Anterior cingulate cortex (tissue), 58 donors: ENCODE results near the gene NCOA4.
"Not testable (repeated sequence)": the region's sequence is repeated elsewhere in the genome, so short reads cannot be mapped to it uniquely, and the experiment has no call there.

Experiments used
- DNase-seq, 58 donors: peaks; one replicate each; lab custom pipeline; 2025; lab: John Stamatoyannopoulos, UW

Gene NCOA4

DNA sequence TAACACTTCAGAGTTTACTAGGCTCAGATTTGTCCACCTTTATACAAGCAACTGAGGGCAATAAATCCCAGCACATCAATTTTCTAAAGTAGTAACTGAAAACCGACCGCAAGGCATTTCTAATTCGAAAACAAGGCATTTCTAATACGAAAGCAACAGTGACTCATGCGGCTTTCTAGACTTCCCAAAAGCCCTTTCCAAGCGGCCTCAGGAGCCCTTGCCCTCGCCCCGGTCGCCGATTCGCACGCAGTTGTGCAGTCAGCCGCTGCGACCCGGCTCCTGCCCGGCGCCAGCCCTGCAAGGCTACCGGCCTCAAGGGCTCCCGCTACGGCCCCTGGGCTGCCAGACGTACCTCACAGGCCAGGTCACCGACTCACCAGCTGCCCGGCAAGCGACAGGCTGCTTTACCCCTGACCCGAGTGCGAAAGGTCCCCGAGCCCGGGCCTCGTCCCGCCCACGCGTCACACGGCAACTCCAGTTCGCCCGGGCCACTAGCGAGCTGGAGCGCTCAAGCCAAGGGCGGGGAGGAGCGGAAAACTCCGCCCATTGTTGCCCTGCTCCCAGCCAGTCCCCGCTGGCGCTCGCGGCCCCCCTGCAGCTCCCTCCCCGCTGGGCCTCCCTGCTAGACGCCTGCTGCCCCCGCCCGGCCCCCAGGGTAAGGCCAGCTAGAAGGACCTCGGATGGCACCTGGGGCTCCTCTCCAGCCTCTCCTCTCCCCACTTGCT, 7.3 kb downstream of the NCOA4 start:
- peak in 55 of 58 donors; percentile 19 to 92 (median 81) for DNase-seq

DNA sequence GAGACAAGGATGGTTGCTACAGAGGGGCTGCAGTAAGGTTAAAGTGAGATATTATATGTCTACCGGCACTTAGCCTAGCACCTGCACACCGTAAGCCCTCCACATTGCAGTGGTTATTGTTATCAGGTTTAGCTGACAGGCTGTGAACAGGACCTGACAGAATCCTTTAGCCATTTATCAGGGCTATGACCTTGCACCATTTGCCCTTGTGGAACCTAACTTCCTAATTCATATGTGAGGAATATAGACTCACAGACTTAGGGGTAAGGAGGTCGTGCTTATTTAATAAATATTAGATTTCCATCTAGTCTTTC, 10.1 kb downstream of the NCOA4 start:
- no peak for DNase-seq

DNA sequence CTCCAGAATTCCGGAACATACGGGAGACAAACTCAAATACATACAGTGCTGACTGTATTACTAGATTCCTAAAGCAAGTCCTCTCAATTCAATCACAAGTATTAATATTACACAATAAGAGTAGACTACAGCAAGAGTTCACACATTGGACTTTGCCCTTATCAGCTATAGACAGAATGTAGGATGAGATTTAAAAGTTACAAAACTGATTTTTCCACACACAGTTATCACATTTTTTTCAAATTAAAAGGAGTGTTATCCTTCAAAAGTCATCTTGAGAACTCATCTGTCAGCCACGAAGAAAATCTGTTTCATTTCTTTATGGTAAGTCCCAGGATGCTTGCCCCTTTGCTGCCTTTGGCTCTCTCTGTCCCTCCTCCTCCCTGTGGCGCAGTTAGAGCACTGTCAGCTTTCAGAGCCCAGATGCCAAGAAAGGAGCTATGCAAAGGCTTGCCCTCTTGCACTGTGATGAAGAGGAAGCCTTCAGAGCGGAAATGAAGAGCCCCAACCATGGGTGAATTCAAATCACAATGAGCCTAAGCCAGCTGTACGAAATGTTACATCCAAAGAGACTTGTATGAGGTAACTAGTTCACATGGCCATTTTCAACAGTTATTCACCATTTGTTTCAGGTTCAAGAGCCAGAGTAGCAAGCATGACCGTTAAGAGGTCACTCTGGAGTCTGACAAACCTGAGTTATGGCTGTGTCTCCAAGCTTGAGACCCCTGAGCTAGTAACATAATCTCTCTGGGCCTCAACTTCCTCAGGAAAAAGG, 10.7 kb downstream of the NCOA4 start:
- peak in 12 of 58 donors; percentile 4 to 18 (median 10) for DNase-seq

DNA sequence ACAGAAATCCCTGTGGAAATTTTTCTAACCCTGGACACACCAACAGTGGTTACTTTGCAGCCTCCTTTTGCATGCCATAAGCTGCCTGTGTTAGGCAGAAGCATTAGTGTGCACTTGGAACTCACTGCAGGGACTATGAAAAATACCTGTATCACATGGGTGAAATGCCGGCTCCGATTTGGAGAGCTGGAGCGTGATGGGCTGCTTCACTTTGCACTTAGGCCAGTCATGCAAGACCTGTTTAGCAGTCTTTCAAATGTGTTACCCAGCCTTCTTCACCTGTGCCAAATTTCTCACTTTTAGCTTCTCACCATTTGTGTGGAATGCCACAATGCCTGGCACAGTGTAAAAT, 11.3 kb downstream of the NCOA4 start:
- no peak for DNase-seq

DNA sequence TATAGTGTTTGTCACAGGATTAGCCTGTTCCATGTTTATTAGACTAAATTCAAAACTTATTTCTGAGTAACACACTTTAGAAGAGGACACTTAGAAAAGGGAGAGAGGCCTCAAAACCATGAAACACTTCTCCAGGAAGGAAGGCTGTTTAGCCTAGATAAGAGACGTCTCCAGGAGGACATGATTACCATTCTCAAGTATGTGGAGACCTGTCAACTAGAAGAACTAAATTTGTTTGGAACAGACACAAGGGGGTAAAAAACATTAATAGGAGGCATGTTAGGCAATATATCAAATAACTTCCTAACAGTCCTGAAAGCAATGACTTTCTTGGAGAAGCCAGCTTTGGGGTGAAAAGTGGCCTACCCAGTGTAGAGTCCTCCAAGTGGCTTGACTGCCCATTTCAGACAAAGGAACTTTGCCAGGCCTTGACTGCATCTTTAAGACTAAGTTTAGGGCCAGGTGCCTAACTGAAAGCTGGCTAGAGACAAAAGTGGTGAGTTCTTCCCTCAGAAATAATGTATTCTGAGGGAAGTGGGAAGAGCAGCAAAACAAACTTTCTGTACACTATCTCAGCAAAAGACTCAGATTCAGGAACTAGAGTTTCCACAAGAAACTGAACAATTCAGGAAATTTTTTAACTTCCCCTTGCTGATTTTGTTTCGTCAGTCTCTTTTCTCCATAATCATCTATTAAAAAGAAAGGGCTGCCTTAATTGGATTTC, 11.8 kb downstream of the NCOA4 start:
- peak in 1 of 58 donors; percentile 4 for DNase-seq

DNA sequence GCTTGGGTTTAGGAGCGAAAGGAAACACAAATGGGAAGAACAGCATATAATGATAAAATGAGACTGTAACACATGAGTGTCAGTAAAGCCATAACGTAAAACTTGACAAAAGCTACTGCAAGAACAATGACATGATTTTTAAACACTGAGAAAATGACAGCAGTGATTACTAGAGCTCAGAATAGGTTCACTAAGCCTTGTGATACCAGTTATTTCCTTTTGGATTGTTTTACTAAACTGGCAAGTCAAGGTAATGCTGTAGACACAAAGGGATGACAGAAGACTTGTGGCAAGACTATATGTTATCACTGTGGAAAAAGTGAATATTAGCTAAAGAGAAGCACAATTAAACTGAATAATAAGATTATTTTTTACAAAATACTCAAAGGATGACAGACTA, 12.7 kb downstream of the NCOA4 start:
- no peak for DNase-seq

DNA sequence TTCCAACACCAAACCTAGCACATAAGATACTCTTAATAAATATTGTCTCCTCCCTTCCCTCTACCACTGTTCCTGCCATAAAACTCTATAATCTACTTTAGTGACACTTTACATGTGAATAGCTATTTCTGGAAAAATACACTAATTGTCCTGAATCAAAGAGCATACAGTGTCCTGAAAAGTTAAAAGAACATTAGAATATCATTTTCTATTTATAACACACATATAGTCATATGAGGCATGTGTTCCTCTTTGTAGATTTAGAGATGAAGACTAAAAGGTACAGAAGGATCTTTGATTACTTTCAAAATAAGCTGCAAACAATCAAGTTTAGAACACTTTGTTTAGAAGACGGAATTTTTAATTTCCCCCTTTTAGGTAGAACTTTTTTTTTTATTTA, 13.6 kb downstream of the NCOA4 start:
- DNase-seq, result no peak

DNA sequence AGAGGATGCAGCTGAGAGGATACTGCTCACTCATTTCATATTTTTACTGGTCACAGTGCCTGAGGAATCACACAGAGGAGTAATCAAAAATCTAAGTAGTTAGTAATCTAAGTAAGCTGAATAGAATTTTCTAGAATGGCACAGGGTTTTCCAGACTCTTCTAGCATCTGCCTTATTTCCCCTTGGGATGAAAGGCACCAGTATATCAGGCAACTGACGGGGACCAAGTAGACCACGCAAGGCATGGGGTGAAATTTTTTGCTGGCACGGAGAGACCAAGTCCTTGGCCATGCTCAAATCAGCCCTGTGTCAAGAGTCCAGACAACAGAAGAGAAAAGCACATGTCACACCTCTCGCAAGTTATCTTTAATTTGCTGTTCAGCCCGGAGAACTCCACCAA, 14.2 kb downstream of the NCOA4 start:
- no peak for DNase-seq

DNA sequence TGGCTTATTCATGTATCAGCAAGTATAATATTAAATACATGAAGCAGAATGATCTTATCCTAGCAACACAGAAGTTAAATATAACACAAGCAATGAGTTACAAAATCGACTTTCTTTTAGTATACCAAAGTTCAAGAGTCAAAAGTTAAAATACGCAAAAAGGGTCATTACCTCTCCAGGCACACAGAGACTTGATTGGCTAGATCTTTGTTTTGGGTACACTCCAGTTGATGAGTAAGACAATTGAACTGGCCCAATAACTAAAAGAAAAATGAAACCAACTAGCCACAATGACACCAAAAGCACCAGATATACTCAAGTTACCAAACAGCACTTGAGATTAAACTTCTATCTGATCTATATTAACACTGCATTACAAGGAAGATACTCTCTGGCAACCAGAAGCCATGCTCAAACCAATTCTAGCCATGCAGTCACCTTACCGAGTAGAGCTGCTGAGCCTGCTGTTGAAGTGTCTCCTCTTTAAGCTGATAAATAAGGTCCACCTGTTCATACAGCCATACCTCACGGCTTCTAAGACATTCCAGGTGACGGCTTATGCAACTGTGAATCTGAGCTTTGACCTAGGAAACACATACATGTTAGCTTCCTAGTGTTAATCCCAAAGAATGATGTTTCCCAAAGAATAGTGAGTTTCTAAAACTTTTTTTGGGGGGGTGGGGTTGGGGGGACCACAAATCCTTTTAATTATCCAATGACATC, 15.6 kb downstream of the NCOA4 start:
- DNase-seq, result no peak

DNA sequence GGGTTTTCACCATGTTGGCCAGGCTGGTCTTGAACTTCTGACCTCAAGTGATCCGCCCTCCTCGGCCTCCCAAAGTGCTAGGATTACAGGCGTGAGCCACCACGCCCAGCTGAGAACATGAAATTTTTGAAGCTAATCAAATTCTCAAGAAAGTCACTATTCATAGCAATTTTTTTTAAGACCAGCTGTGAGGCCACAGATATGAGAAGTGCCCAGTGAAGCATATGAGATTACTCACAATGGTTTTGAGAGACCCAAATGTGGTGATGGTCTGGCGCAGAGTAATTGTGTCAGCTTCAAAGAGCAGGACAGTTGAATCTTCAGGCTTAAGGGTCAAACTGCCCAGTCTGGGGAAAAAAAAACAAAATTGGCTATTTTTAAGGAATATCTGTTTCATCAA, 16.2 kb downstream of the NCOA4 start:
- no peak for DNase-seq

DNA sequence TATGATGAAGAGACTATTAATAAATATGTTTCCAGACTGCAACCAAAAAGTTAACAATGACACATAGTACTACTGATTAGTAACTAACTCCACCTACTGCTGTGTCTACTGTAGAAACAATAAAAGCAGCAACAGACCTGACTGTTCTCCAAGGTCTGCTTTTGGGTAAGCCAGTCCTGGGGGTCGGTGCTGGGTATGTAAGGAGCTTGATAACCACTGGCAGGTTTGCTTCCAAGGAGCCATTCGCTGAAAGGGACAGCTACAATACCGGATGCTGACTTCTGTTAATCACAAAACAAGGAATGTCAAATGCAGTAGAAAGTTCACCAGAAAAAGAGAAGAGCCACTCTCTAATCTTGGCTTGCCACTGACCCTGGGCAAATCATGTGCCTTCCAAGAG, 17.7 kb downstream of the NCOA4 start:
- no peak for DNase-seq

DNA sequence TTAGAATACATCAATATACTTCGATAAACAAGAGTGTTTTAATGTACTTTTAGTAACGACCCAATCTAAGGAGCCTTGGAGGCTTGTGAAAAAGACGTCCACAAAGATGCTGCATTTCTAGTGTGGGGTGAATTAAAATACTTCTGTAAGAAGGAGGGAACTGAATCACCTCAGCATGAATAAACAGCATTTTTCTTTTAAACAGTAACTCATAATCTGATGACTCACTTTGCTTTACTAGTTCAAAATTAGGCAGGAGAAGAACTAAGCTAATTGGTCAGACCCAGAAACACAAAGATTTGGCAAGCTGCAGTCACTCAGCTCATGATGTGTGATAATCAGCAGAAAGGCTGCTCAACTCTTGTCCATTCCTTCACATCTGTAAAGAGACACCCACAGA, 24.2 kb downstream of the NCOA4 start:
- DNase-seq, result no peak

DNA sequence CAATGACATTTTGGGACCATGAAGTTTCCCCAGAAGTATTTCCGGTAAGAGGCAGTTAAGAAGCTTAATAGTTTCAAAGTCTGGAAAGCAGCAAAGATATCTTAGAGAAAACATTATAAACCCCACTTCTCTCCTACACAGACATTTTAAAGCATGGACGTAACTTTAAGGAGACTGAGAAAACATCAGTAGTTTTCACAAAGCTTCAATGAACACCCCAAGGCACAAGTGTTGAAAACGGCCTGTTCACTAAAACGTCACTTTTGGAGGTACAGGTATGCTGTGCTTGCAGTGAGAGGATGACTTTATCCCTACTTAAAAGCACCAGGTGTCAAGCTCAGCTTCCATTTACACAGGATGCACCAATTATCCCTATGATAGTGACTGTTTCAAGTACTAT, 25.0 kb downstream of the NCOA4 start:
- no peak for DNase-seq

DNA sequence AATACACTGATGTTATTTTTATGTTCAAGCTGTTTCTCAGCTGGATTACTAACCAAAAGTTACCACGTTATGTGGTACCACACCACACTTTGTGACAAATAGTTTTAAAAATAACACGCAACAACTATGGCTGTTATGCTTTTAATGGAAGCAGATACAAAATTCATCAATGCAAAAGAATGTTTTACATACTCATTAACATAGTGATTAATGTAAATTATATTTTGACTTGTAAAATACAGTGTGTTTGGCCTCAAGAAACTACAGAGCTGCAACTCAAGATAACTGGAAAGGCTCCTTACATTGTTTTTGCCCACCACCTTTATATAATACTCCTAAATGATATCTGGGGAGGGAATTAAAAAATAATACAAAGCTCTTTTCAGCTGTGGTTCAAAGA, 25.5 kb downstream of the NCOA4 start:
- no peak for DNase-seq

DNA sequence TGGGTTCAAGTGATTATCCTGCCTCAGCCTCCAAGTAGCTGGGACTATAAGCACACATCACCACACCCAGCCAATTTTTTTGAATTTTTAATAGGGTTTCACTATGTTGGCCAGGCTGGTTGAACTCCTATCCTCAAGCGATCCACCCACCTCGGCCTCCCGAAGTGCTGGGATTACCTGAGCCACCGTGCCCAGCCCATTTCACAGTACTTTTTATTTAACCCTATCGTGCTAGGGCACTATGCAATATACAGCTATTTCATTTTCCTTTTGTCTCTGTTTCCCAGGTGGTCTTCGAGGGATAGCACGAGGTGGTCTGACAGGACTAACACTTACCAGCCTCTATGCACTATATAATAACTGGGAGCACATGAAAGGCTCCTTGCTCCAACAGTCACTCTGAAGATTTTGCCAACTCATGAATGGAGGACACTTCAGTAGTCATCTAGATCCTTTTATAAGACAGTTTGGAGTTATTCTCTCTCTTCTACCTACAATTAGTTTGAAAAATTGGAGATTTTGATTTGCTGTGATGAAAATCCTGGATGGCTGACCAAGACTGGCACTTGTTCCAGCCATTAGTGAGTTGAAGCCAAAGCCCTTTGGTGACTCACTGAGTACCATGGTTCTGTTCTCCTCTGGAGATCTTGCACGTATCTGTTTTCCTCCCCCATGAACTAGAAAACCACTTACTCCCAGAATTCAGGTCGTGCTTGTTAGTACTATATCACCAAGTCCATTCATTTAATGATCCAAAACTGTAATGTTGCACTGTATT, 27.3 kb downstream of the NCOA4 start:
- DNase-seq, result no peak

DNA sequence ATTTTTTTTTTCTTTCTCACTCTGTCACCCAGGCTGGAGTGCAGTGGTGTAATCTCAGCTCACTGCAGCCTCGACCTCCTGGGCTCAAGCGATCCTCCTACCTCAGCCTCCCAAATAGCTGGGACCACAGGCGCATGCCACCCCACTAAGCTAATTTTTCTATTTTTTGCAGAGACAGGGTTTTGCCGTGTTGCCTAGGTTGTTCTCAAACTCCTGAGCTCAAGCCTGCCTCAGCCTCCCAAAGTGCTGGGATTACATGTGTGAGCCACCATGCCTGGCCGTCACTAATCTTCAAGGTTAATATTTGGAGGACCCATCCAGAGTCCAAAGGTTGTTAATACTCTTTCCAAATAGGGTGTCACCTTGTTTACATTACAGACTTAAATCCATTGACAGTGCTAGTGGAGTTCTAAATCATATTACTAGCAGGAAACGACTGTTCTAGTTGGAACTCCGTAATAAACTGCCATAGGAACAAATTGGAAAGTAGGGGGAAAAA, 28.2 kb downstream of the NCOA4 start:
- DNase-seq, result not testable (repeated sequence)

DNA sequence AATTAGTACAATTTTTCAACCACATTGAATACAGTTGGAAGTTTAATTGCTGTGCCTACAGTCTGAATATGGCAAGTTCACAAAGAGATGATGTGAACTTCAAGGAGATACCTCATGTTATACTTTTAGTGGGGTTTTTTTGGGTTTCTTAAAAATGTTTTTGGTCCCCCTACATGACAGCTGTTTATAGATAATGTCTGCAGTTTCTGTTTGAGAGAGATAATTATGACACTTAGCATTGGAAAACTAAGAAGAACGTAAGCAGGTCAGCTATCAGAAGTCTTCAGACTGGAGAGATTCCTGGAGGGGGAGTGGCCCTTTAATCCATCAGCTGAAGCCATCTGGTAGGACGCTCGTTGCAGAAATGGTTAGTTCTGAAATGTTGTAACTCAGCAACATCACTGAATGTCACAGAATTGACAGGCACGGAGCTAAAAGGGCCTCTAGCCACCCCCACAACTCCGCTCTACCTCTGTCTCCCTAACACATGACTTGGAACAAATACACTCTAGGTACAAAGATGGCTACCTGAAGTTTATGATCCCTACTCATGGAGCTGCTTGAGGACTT, 29.2 kb downstream of the NCOA4 start:
- DNase-seq, result peak in 1 of 58 donors; percentile 7

DNA sequence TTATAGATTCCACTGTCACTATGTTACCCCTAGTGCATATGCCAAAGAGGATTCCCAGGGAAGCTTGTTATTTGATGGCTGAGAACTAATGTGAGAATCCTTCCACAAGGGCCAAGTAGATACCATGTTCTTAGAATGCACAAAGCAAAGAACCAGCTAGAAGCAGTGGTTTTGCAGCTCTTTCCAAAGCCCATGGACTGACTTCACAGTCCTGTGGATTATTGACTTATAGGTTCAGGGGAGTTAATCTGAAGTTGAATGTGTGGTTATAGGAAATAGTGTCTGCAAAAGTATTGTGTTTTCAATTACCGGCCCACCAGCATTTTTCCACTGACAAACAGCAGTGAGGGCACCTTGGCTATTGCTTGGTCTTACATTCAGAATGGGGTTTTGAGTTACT, 29.9 kb downstream of the NCOA4 start:
- DNase-seq, result no peak

DNA sequence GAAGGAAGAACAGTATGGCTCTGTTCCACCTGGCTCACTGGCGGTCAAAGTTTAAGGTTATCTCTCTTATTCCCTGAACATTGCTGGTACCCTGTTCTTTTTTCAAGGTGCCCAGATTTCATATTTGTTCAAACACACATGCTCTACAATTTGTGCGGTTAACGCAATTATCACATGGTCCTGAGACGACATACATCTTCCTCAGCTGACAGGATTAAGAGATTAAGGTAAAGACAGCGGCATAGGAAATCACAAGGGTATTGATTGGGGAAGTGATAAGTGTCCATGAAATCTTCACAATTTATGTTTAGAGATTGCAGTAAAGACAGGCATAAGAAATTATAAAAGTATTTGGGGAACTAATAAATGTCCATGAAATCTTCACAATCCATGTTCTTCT, 30.5 kb downstream of the NCOA4 start:
- DNase-seq, result not testable (repeated sequence)
